Omental fat pad (tissue), 4 donors: ENCODE data around the gene GPX2. TPM values are rescaled to one million over a fixed set of nuclear protein-coding genes. Genes with fewer than 3 reads are reported as not detected.

Experiments
- ATAC-seq: fragments of 150-250 bp; one replicate; pipeline ENCODE4 v1.9.1; 2016; ENCODE audit warnings: mild to moderate bottlenecking, moderate library complexity; ENCODE audit not compliant: low FRiP score
- DNase-seq: peaks from one replicate; pipeline ENCODE4 v3.0.0-alpha.2; 2019; ENCODE audit warnings: low spot score
- CTCF ChIP-seq, 3 donors: fragments of 450-650 bp; IDR thresholded peaks; one replicate each; pipeline ENCODE4 v1.5.1; 2016 to 2017; ENCODE audit warnings: antibody characterized with exemption in 3 of 3, mild to moderate bottlenecking in 3 of 3, moderate library complexity in 2 of 3
- total RNA-seq, 4 donors: library from RNA; depleted of rRNA; stranded (reverse); fragments of >200 nt; gene quantifications; one replicate each; pipeline ENCODE4 v1.1.0, GENCODE V29; 2016

The GPX2 gene
- total RNA-seq, 4 donors from 2014 or later: not detected

- no peak for TF ChIP-seq CTCF (IDR thresholded peaks at IDR 0.05)
- no peak for DNase-seq
- ATAC-seq: no peak
Measured at GRCh38 chr14:64960762-64961276, 18.3 kb upstream of the GPX2 start.

- ATAC-seq (no peak), DNase-seq (no peak)
- TF ChIP-seq CTCF (IDR thresholded peaks at IDR 0.05): no peak
Measured at GRCh38 chr14:64958743-64959142, 16.2 kb upstream of the GPX2 start.

- TF ChIP-seq CTCF (IDR thresholded peaks at IDR 0.05): no peak
- no peak for DNase-seq
Measured at GRCh38 chr14:64958201-64958600, 15.7 kb upstream of the GPX2 start.

GRCh38 chr14:64956697-64957406 lies 14.3 kb upstream of the GPX2 start:
- ATAC-seq (no peak), DNase-seq (no peak)
- TF ChIP-seq CTCF (IDR thresholded peaks at IDR 0.05): no peak

More at GRCh38 chr14:64958201-64958600, 15.7 kb upstream of the GPX2 start:
- no peak for ATAC-seq

- TF ChIP-seq CTCF (IDR thresholded peaks at IDR 0.05): no peak
- ATAC-seq (no peak), DNase-seq (no peak)
Measured at GRCh38 chr14:64955297-64955696, 12.8 kb upstream of the GPX2 start.

- ATAC-seq: no peak
- DNase-seq: no peak
- TF ChIP-seq CTCF (IDR thresholded peaks at IDR 0.05): no peak
Measured at GRCh38 chr14:64954491-64955240, 12.1 kb upstream of the GPX2 start.
